GM18909 (cell line): ENCODE results near the gene SYMPK.
"Not testable (repeated sequence)": the region's sequence is repeated elsewhere in the genome, so short reads cannot be mapped to it uniquely, and the experiment has no call there.

Source experiments
- ATAC-seq: cut with Tn5 transposase; IDR thresholded peaks from one replicate; pipeline ENCODE4 v1.9.1; 2021; ENCODE audit warnings: mild to moderate bottlenecking; ENCODE audit not compliant: unreplicated experiment, poor library complexity

Gene SYMPK

DNA sequence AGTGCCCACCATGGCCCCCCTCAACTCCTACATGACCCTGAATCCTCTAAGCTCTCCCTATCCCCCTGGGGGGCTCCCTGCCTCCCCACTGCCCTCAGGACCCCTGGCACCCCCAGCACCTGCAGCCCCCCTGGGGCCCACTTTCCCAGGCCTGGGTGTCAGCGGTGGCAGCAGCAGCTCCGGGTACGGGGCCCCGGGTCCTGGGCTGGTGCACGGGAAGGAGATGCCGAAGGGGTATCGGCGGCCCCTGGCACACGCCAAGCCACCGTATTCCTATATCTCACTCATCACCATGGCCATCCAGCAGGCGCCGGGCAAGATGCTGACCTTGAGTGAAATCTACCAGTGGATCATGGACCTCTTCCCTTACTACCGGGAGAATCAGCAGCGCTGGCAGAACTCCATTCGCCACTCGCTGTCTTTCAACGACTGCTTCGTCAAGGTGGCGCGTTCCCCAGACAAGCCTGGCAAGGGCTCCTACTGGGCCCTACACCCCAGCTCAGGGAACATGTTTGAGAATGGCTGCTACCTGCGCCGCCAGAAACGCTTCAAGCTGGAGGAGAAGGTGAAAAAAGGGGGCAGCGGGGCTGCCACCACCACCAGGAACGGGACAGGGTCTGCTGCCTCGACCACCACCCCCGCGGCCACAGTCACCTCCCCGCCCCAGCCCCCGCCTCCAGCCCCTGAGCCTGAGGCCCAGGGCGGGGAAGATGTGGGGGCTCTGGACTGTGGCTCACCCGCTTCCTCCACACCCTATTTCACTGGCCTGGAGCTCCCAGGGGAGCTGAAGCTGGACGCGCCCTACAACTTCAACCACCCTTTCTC, 9.4 kb upstream of the SYMPK start:
- no peak for ATAC-seq

GRCh38 chr19:45870798-45871197, 7.9 kb upstream of the SYMPK start:
- ATAC-seq = no peak

- ATAC-seq = not testable (repeated sequence)
These were observed 4.3 kb upstream of the SYMPK start for GRCh38 chr19:45867241-45867640.

GRCh38 chr19:45866400-45867176, 3.6 kb upstream of the SYMPK start:
- ATAC-seq = no peak

DNA sequence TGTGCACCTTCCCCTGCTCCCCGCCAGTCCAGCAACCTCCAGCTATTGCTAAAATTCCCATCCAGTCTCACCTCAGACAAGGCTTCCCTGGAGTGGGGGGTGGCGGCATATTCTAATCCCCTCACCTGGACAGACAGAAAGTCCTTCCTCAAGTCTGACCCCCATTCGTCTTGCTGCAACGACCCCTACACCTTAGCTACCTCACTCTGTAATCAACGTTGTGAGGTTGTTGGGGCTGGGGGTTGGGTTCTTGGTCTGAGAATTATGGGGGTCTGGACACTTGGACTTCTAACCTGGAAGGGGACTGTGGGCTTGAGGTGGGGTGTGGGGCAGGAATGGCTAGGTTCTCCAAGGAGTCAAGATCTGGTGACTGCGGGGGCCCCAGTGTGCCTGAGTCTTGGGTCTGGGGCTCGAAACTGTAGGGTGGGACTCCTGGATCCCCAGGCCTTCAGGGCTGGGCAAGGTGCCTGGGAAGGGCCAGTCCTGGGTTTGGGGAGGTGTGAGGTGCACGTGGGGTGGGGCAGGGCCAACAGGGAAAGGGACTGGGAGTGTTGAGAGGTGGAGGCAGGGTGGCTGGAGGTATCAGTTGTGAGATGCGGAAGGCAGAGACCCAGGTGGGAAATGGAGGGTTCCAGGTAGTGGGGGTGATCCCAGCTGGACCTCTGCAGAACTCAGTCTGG, 2.5 kb upstream of the SYMPK start:
- ATAC-seq = no peak

DNA sequence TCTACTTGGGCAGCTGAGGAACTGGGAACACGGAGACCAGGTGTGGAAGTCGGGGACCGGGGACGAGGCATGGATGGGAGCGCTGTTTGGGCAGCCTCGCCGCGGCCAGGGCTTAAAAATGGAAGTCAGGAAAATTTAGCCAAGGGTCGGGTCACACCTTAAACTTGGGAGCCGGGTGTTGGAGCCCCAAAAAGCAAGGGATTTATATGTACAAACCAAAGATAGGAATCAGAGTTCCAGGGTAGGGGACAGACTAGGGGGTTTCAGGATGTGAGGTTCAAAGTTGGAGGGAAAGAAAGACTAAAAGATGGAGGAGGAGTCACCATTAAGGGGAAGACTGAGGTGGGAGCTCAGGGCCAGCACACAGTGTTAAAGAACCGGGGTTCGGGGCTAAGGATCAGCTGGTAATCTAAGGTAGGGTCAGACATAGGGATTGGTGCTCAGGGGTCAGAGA, 1.7 kb upstream of the SYMPK start:
- no peak for ATAC-seq

DNA sequence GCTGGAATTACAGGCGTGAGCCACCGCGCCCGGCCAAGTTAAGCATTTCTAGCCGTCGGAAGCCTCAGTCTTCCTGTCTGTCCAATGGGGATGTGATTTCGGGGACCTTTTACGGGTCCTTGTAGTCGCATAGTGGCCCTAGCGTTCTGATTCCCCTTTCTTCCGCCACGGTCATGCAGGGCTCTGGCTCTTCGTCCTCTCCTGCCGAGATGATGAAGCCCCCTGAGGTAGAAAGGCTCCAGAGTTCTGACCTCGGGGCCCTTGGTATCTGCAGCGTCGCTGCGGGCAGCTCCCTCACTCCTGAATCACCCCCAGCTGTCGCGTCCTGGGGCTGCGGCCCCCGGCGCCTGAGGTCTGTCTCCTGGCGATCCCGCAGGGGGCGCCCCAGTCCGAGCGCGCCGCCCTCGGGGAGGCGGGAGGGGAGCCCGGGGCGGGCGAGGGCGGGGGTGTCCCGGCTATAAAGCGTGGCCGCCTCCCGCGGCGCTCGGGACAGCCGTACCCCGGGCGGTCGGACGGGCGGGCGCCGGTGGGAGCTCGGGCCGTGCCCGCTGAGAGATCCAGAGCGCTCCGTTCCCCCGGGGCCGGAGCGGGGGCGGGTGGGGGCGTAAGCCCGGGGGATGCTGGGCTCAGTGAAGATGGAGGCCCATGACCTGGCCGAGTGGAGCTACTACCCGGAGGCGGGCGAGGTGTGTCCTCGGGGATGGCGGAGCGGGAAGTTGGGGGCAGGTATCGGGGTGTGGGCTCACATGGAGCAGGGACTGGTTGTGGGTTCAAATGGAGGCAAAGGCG, 1.1 kb upstream of the SYMPK start, which contains the start of gene FOXA3:
Gene FOXA3 (plus strand): TSS at position 487 of the 789 bp plus-strand sequence. CDS start 131 bp downstream, at position 618.
- no peak for ATAC-seq

GRCh38 chr19:45863335-45863839, 440 bp upstream of the SYMPK start:
- ATAC-seq = no peak

DNA sequence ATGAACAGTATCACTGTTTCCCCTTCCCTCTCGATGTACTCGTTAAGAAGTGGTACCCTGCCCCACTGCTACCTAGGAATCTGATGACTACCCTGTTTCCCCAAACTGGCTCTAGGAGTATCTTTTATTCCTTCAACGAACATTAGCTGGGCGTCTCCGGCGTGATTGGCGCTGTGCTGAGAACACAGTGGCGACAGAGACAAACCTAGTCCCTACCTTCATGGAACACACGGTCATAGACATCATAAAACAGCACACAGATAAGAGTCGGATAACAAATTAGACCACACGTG, 730 bp downstream of the SYMPK start:
- ATAC-seq = no peak

- no peak for ATAC-seq
These were observed 2.3 kb downstream of the SYMPK start for GRCh38 chr19:45860359-45861259.

- no peak for ATAC-seq
These were observed 8.7 kb downstream of the SYMPK start for GRCh38 chr19:45854167-45854778.

- no peak for ATAC-seq
These were observed 10.0 kb downstream of the SYMPK start for GRCh38 chr19:45852983-45853382.

DNA sequence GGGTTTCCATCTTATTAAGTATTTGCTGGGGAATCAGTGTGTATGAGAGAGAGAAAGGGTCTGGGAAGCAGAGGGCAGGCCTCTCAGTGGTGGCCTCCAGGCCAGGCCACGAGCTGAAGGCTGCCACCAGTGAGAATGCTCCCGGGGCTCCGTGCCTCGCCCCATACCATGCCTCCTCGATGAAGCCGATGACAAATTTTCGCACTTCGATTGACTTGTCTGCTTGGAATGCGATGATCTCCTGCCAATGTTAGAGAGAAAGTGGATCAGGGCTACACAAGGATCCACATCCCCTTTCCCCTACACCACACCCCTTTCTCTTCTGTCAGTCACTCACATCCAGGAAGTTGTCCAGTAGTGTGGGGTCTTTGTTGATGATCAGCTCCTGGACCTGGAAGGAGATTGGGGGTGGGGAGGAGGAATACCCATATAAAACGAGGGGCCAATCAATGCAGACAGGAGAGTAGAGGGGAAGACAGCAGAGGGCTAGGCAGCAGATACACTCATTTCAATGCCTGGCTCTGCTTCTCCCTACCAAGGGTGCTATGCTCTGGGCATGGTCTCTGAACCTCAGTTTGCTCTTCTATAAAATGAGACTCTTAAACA, 10.7 kb downstream of the SYMPK start:
- no peak for ATAC-seq

DNA sequence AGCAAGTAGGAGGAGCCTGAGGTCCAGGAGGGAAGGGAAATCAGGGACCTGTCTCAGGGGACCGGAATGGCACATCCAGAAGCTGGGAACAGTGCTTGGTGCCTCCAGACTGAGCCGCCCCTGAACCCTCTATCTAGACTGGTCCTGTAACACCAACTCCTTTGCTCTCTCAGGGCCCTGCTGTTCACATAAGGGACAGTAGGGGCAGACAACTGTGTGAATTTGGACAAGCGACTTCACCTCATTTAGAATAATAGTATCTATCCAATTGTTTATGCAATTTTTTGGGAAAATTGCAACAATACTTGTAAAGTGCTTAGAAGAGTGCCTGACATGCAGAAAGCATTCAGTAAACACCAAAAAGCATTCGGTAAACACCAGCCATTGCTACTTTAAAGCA, 14.0 kb downstream of the SYMPK start:
- ATAC-seq = no peak

GRCh38 chr19:45847663-45848062, 15.3 kb downstream of the SYMPK start:
- ATAC-seq = no peak

DNA sequence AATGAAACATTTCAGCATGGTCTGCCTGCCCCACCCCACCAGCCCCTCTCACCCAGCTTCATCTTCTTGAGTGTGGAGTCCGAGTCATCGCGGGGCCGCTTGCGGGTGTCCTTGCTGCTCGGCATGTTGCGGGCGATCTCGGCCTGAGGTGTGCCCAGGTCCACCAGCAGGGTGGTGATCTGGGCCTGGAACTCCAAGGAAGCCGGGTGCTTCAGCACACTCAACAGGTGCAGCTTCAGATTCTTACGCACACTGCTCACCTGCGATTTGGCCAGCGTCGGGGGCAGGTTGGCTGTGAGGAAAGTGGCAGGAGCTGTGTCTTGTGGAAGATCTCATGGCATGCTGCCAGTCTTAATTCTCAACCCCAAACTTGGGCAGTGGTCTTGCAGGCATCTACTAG, 20.7 kb downstream of the SYMPK start:
- no peak for ATAC-seq

DNA sequence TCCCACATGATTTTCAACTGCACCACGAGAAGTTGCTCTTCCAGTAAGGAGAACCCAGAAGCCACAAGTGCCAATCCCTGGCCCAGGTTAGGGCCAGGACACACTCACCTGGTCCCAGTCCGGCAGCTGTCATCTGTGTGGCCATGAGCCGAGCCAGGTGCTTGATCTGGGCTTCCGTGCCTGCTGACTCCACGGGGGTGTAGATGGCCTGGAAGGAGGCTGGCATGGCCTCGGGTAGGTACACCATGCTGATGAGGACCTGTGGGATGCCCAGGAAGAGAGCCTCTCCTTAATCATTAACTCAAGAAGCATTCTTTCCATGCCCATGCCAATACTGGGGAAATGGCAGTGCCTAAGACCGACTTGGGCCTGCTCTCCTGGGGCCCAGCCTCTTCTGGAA, 28.0 kb downstream of the SYMPK start:
- ATAC-seq = no peak

DNA sequence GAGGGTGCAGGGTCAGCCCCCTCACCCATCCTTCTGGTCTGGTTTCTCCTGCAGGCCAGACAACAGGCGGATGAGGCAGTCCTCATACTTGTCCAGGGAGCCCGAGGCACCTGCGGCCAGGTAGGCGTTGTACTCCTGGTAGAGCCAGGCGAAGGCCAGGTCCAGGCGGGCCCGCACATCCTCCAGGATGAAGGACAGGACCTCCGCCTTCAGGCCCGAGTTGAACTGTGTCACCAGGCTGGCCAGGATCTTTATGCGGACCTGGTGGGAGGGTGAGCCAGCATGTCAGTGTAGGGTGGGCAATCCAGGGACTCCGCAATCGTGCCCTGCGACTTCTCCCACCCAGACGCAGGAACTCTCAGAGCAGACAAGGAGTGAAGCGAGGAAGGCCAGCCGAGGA, 34.0 kb downstream of the SYMPK start:
- ATAC-seq = no peak
